Gastrocnemius medialis (tissue), 4 donors: ENCODE results near the gene TNFRSF1A. TPM values are rescaled to one million over a fixed set of nuclear protein-coding genes. Genes with fewer than 3 reads are reported as not detected.

ENCODE experiments used
- ATAC-seq, 2 donors: fragments of 150-250 bp; one replicate each; pipeline ENCODE4 v1.9.1; 2016
- DNase-seq, 2 donors: peaks; one replicate each; pipeline ENCODE4 v3.0.0-alpha.2; 2019
- H3K27ac ChIP-seq, 4 donors: fragments of 200-600 bp; sonication (generic); 1 replicate in 1 of 4; 2 replicates in 3 of 4; pipeline ENCODE4 v1.5.1; 2016 to 2018; ENCODE audit warnings: mild to moderate bottlenecking in 2 of 4, moderate library complexity in 1 of 4
- H3K27me3 ChIP-seq, 3 donors: fragments of 200-600 bp; sonication (generic) in 2 of 3; 1 replicate in 1 of 3; 2 replicates in 2 of 3; pipeline versions ENCODE4 v1.5.1 to v1.6.0; 2016 to 2019; ENCODE audit warnings: mild to moderate bottlenecking in 1 of 3, moderate library complexity in 1 of 3
- H3K36me3 ChIP-seq, 2 donors: fragments of 200-600 bp; sonication (generic) in 1 of 2; one replicate each; pipeline ENCODE4 v1.5.1; 2017 to 2018
- H3K4me1 ChIP-seq, 2 donors: fragments of 200-600 bp; sonication (generic) in 1 of 2; one replicate each; pipeline ENCODE4 v1.5.1; 2016 to 2017; ENCODE audit warnings: mild to moderate bottlenecking in 2 of 2
- H3K4me3 ChIP-seq, 4 donors: fragments of 200-600 bp; sonication (generic) in 3 of 4; 1 replicate in 1 of 4; 2 replicates in 3 of 4; pipeline ENCODE4 v1.5.1; 2016 to 2019; ENCODE audit warnings: mild to moderate bottlenecking in 2 of 4
- H3K9me3 ChIP-seq, 3 donors: fragments of 200-600 bp; sonication (generic) in 2 of 3; 1 replicate in 1 of 3; 2 replicates in 2 of 3; pipeline ENCODE4 v1.5.1; 2016 to 2019
- CTCF ChIP-seq, 5 experiments: fragments of 450-650 bp in 3 of 5; fragments of 200-600 bp in 2 of 5; sonication (generic) in 2 of 5; IDR thresholded peaks in 4 of 5; conservative IDR thresholded peaks in 1 of 5; 1 replicate in 4 of 5; 2 replicates in 1 of 5; pipeline ENCODE4 v1.5.1; 2016 to 2019; ENCODE audit warnings: antibody characterized with exemption in 5 of 5, mild to moderate bottlenecking in 3 of 5, moderate library complexity in 3 of 5
- POLR2A ChIP-seq, 2 donors: fragments of 450-650 bp; IDR thresholded peaks; one replicate each; pipeline ENCODE4 v1.6.1; 2017; ENCODE audit warnings: antibody characterized with exemption in 2 of 2, mild to moderate bottlenecking in 2 of 2, moderate library complexity in 2 of 2
- in situ Hi-C, 4 donors: fragments of 200-750 bp; cut with MboI; loops; one replicate each; pipeline versions ENCODE4 v1.15.0 to v1.8.0; 2017; ENCODE audit warnings: low sequenced_read_pairs in 4 of 4
- intact Hi-C: fragments of 100-400 bp; cut with DNase I; formaldehyde crosslinking; loops from one replicate; pipeline ENCODE4 v1.15.1; 2023; ENCODE audit warnings: low total_unique reads
- total RNA-seq, 4 donors: library from RNA; depleted of rRNA; stranded (reverse); fragments of >200 nt; gene quantifications; one replicate each; pipeline versions ENCODE4 v1.1.0 to v1.2.3, GENCODE V29; 2016

The TNFRSF1A gene
- total RNA-seq, 4 donors from 2014 or later = 103 to 220 (median 193) TPM

GRCh38 chr12:6336889-6337853, 4.7 kb downstream of the TNFRSF1A start:
- DNase-seq = no peak
- no peaks in the 10 kb centered on the region for H3K9me3 ChIP-seq
- TF ChIP-seq CTCF (IDR thresholded peaks at IDR 0.05 in 4 of 5, conservative IDR thresholded peaks at IDR 0.05 in 1 of 5) (no peak), POLR2A (IDR thresholded peaks at IDR 0.05) (no peak)
- peak overlapping the region; percentile 92 to 99 (median 96) for H3K27ac ChIP-seq
- intact Hi-C loops (loop anchor here (1.0 to 5.0 kb wide), 6 partner anchors 47 to 350 kb away; partner anchors contain the start of genes CHD4, LTBR, MRPL51 and NCAPD2), in situ Hi-C loops (loop anchor here in 3 of 4 donors (5.0 to 25.0 kb wide), 6 partner anchors 40 to 205 kb away; partner anchors contain the start of genes LTBR (in 1 of the 3), SCNN1A (in 1 of the 3), TAPBPL (in 1 of the 3) and VAMP1 (in 1 of the 3))
- no peaks in the 10 kb centered on the region for H3K27me3 ChIP-seq
- no peak for ATAC-seq
- peak overlapping the region; percentile 58 to 99 (median 78) for H3K4me3 ChIP-seq
- H3K36me3 ChIP-seq = peaks cover 0 to 24% of the 10 kb centered on the region in 2 donors
- peaks cover 58 to 61% of the 10 kb centered on the region in 2 donors for H3K4me1 ChIP-seq

- H3K36me3 ChIP-seq = peaks cover 0 to 33% of the 10 kb centered on the region in 2 donors
- peak; percentile 95 to 96 for DNase-seq
- no peaks in the 10 kb centered on the region for H3K27me3 ChIP-seq
- in situ Hi-C loops = loop anchor here in 3 of 4 donors (5.0 to 25.0 kb wide), 6 partner anchors 41 to 206 kb away; partner anchors contain the start of genes LTBR (in 1 of the 3), SCNN1A (in 1 of the 3), TAPBPL (in 1 of the 3) and VAMP1 (in 1 of the 3)
- peak; percentile 36 to 62 for TF ChIP-seq POLR2A (IDR thresholded peaks at IDR 0.05)
- no peak for TF ChIP-seq CTCF (IDR thresholded peaks at IDR 0.05 in 4 of 5, conservative IDR thresholded peaks at IDR 0.05 in 1 of 5)
- peaks cover 56 to 59% of the 10 kb centered on the region in 2 donors for H3K4me1 ChIP-seq
- peak overlapping the region; percentile 92 to 99 (median 96) for H3K27ac ChIP-seq
- intact Hi-C loops = loop anchor here (1.0 to 5.0 kb wide), 6 partner anchors 48 to 351 kb away; partner anchors contain the start of genes CHD4, LTBR, MRPL51 and NCAPD2
- H3K9me3 ChIP-seq = no peaks in the 10 kb centered on the region
- peak overlapping the region; percentile 58 to 99 (median 78) for H3K4me3 ChIP-seq
- peak; percentile 87 to 88 for ATAC-seq
Observed at GRCh38 chr12:6336079-6336888, 5.6 kb downstream of the TNFRSF1A start.

GRCh38 chr12:6335451-6336078, 6.3 kb downstream of the TNFRSF1A start:
- Histone ChIP-seq H3K4me3 (peak overlapping the region; percentile 58 to 99 (median 78)), H3K4me1 (peaks cover 56 to 59% of the 10 kb centered on the region in 2 donors), H3K9me3 (no peaks in the 10 kb centered on the region), H3K27ac (peak overlapping the region; percentile 92 to 99 (median 96)), H3K27me3 (no peaks in the 10 kb centered on the region), H3K36me3 (peaks cover 0 to 40% of the 10 kb centered on the region in 2 donors)
- intact Hi-C loops = loop anchor here (1.0 to 5.0 kb wide), 6 partner anchors 49 to 352 kb away; partner anchors contain the start of genes CHD4, LTBR, MRPL51 and NCAPD2
- DNase-seq (peak; percentile 69 to 83), ATAC-seq (peak; percentile 48 to 50)
- TF ChIP-seq POLR2A (IDR thresholded peaks at IDR 0.05) (no peak), CTCF (IDR thresholded peaks at IDR 0.05 in 4 of 5, conservative IDR thresholded peaks at IDR 0.05 in 1 of 5) (peak in 4 of 5 experiments; percentile 40 to 66 (median 59))
- in situ Hi-C loops = loop anchor here in 3 of 4 donors (5.0 to 25.0 kb wide), 6 partner anchors 42 to 207 kb away; partner anchors contain the start of genes LTBR (in 1 of the 3), SCNN1A (in 1 of the 3), TAPBPL (in 1 of the 3) and VAMP1 (in 1 of the 3)
